ENCODE results near the gene BRIX1.

- TF ChIP-seq CTCF (conservative IDR thresholded peaks at IDR 0.05; ENCODE audit: low read depth, low read length) = no peak
- TF ChIP-seq EZH2 (IDR thresholded peaks at IDR 0.05; ENCODE audit: borderline replicate concordance, low read depth, low read length, poor library complexity, severe bottlenecking) = no peak
Observed at GRCh38 chr5:34913072-34913471, 2.4 kb upstream of the BRIX1 start.
